ENCODE measurements around the gene DNM1.
A peak's percentile ranks its signal among the peaks of the same experiment; 100 is the strongest.

Gene DNM1

GRCh38 chr9:128274245-128274644 lies 71.1 kb downstream of the DNM1 start:
- H3K9me3 ChIP-seq (ENCODE audit: insufficient read depth, low read length, severe bottlenecking): no peaks in the 10 kb centered on the region
- no peak for DNase-seq
- H3K27ac ChIP-seq (ENCODE audit: low read length): no peak overlapping the region
- TF ChIP-seq EZH2 (IDR thresholded peaks at IDR 0.05; ENCODE audit: borderline replicate concordance, low read depth, low read length, severe bottlenecking) (no peak), CTCF (IDR thresholded peaks at IDR 0.05; ENCODE audit: borderline replicate concordance, extremely low read depth, low read length, poor library complexity, severe bottlenecking) (no peak)
- H3K79me2 ChIP-seq (ENCODE audit: insufficient read depth, low read length): peaks cover 29% of the 10 kb centered on the region
- peaks cover 21% of the 10 kb centered on the region for H3K36me3 ChIP-seq (ENCODE audit: insufficient read depth, low read length)
- H3K4me3 ChIP-seq (ENCODE audit: low read depth in 1 of 2, low read length in 2 of 2): no peak overlapping the region
- peaks cover 32% of the 10 kb centered on the region for H3K4me1 ChIP-seq (ENCODE audit: insufficient read depth, low read length)
- no peaks in the 10 kb centered on the region for H4K20me1 ChIP-seq (ENCODE audit: insufficient read depth, low read length)
- H3K4me2 ChIP-seq (ENCODE audit: insufficient read depth, low read length): peak overlapping the region; percentile 78; the same call in 1 of the 2 replicates
- no peak overlapping the region for H2AFZ ChIP-seq (ENCODE audit: low read depth, low read length)
- no peak for ATAC-seq (ENCODE audit: insufficient read depth, low read depth)
- no peaks in the 10 kb centered on the region for H3K27me3 ChIP-seq (ENCODE audit: insufficient read depth, low read length, poor library complexity)
- H3K9ac ChIP-seq (ENCODE audit: low read depth, low read length): peak overlapping the region; percentile 79; the same call in 1 of the 2 replicates

- H2AFZ ChIP-seq (ENCODE audit: low read depth, low read length): peak within 1 kb of the TSS; percentile 90
- peaks cover 21% of the 10 kb centered on the region for H3K36me3 ChIP-seq (ENCODE audit: insufficient read depth, low read length)
- no peaks in the 10 kb centered on the region for H4K20me1 ChIP-seq (ENCODE audit: insufficient read depth, low read length)
- peaks cover 32% of the 10 kb centered on the region for H3K4me1 ChIP-seq (ENCODE audit: insufficient read depth, low read length)
- DNase-seq (no peak), ATAC-seq (ENCODE audit: insufficient read depth, low read depth) (peak; percentile 71)
- H3K79me2 ChIP-seq (ENCODE audit: insufficient read depth, low read length): peaks cover 29% of the 10 kb centered on the region
- peak within 1 kb of the TSS; percentile 78 for H3K4me2 ChIP-seq (ENCODE audit: insufficient read depth, low read length)
- H3K27me3 ChIP-seq (ENCODE audit: insufficient read depth, low read length, poor library complexity): no peaks in the 10 kb centered on the region
- peak within 1 kb of the TSS; percentile 77 to 95 for H3K4me3 ChIP-seq (ENCODE audit: low read depth in 1 of 2, low read length in 2 of 2)
- H3K27ac ChIP-seq (ENCODE audit: low read length): peak within 1 kb of the TSS; percentile 80
- no peaks in the 10 kb centered on the region for H3K9me3 ChIP-seq (ENCODE audit: insufficient read depth, low read length, severe bottlenecking)
- peak within 1 kb of the TSS; percentile 79 for H3K9ac ChIP-seq (ENCODE audit: low read depth, low read length)
- no peak for TF ChIP-seq EZH2 (IDR thresholded peaks at IDR 0.05; ENCODE audit: borderline replicate concordance, low read depth, low read length, severe bottlenecking)
- TF ChIP-seq CTCF (IDR thresholded peaks at IDR 0.05; ENCODE audit: borderline replicate concordance, extremely low read depth, low read length, poor library complexity, severe bottlenecking): no peak
Observed at GRCh38 chr9:128275198-128276007, 72.2 kb downstream of the DNM1 start, which contains the start of gene GOLGA2. TSS of gene GOLGA2 (minus strand) at chr9:128276007. CDS start at chr9:128275976, 31 bp downstream.

GRCh38 chr9:128276008-128276573 lies 72.9 kb downstream of the DNM1 start, which contains the start of gene SWI5:
TSS of gene SWI5 (plus strand) at chr9:128276276.
- Histone ChIP-seq H3K4me1 (ENCODE audit: insufficient read depth, low read length) (peaks cover 32% of the 10 kb centered on the region), H3K36me3 (ENCODE audit: insufficient read depth, low read length) (peaks cover 18% of the 10 kb centered on the region), H3K27ac (ENCODE audit: low read length) (peak within 1 kb of the TSS; percentile 80), H2AFZ (ENCODE audit: low read depth, low read length) (peak within 1 kb of the TSS; percentile 90), H3K4me3 (ENCODE audit: low read depth in 1 of 2, low read length in 2 of 2) (peak within 1 kb of the TSS; percentile 77 to 95), H3K79me2 (ENCODE audit: insufficient read depth, low read length) (peaks cover 29% of the 10 kb centered on the region), H3K9me3 (ENCODE audit: insufficient read depth, low read length, severe bottlenecking) (no peaks in the 10 kb centered on the region), H3K9ac (ENCODE audit: low read depth, low read length) (peak within 1 kb of the TSS; percentile 79), H3K27me3 (ENCODE audit: insufficient read depth, low read length, poor library complexity) (no peaks in the 10 kb centered on the region), H4K20me1 (ENCODE audit: insufficient read depth, low read length) (no peaks in the 10 kb centered on the region), H3K4me2 (ENCODE audit: insufficient read depth, low read length) (peak within 1 kb of the TSS; percentile 78)
- no peak for TF ChIP-seq EZH2 (IDR thresholded peaks at IDR 0.05; ENCODE audit: borderline replicate concordance, low read depth, low read length, severe bottlenecking)
- TF ChIP-seq CTCF (IDR thresholded peaks at IDR 0.05; ENCODE audit: borderline replicate concordance, extremely low read depth, low read length, poor library complexity, severe bottlenecking): no peak
- ATAC-seq (ENCODE audit: insufficient read depth, low read depth): peak; percentile 97
- DNase-seq: peak; percentile 99

Measured in DND-41 (cell line).